Measurements from ENCODE around the gene KCNQ1. TPM values are rescaled to one million over a fixed set of nuclear protein-coding genes. Genes with fewer than 3 reads are reported as not detected.

Gene KCNQ1
- total and polyA plus RNA-seq, 9 of the 15 experiments (the other 6 are each of a cell fraction or from before 2014, with no cell fraction given) = 0.44 TPM; not detected in 8

DNA sequence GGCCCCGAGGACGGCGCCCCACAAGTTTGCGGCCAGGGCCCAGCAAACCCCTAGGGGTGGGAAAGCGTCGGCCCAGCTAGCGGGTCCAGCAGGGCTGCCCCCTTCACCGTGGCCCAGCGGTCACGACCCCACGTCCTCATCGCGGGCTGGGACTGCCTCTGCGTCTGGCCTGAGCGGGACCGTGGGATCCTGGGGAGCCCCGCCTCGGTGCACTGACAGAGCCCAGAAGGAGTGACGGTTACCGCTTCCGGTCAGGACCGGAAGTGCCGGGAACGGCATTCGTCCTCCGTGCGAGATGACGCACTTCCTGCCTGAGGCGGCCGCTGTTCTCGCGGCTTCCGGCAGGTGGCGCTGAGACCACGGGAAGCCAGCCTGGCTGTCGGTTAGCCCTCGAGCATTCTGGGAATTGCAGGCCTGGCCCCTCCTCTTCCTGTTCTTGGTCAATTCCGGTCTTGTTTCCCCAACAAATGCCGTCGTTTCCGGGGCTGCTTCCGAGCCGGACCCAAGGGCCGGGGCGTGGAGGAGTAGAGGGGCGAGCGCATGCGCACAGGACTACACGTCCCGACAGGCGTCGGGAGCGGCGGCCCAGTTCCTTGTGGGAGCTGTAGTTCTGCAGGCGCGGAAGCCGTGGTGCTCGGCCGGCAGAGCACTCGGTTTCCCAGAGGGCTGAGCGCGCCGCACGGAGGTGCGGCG, 44.6 kb upstream of the KCNQ1 start, which contains the start of gene TSSC4 (continued):
- TF ChIP-seq, protein P1, sequence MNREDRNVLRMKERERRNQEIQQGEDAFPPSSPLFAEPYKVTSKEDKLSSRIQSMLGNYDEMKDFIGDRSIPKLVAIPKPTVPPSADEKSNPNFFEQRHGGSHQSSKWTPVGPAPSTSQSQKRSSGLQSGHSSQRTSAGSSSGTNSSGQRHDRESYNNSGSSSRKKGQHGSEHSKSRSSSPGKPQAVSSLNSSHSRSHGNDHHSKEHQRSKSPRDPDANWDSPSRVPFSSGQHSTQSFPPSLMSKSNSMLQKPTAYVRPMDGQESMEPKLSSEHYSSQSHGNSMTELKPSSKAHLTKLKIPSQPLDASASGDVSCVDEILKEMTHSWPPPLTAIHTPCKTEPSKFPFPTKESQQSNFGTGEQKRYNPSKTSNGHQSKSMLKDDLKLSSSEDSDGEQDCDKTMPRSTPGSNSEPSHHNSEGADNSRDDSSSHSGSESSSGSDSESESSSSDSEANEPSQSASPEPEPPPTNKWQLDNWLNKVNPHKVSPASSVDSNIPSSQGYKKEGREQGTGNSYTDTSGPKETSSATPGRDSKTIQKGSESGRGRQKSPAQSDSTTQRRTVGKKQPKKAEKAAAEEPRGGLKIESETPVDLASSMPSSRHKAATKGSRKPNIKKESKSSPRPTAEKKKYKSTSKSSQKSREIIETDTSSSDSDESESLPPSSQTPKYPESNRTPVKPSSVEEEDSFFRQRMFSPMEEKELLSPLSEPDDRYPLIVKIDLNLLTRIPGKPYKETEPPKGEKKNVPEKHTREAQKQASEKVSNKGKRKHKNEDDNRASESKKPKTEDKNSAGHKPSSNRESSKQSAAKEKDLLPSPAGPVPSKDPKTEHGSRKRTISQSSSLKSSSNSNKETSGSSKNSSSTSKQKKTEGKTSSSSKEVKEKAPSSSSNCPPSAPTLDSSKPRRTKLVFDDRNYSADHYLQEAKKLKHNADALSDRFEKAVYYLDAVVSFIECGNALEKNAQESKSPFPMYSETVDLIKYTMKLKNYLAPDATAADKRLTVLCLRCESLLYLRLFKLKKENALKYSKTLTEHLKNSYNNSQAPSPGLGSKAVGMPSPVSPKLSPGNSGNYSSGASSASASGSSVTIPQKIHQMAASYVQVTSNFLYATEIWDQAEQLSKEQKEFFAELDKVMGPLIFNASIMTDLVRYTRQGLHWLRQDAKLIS (CRISPR knock-in tag; IDR thresholded peaks at IDR 0.05) = peak; percentile 82; the same call in 1 of the 2 replicates
- no peak for TF ChIP-seq BCOR (IDR thresholded peaks at IDR 0.05)
- TF ChIP-seq ATF7 (IDR thresholded peaks at IDR 0.05) = peak; percentile 97
- no peak for TF ChIP-seq ZNF354B (CRISPR knock-in tag; IDR thresholded peaks at IDR 0.05)
- TF ChIP-seq RFX1 (IDR thresholded peaks at IDR 0.05) = no peak
- TF ChIP-seq SIN3B (IDR thresholded peaks at IDR 0.05; ENCODE audit: low read depth) = peak; percentile 65
- TF ChIP-seq PHB2 (IDR thresholded peaks at IDR 0.05; ENCODE audit: low read depth) = no peak
- TF ChIP-seq GATAD2A (IDR thresholded peaks at IDR 0.05) = no peak
- peak; percentile 62; the same call in 1 of the 2 replicates for TF ChIP-seq KAT7 (CRISPR knock-in tag; IDR thresholded peaks at IDR 0.05; ENCODE audit: borderline replicate concordance)
- TF ChIP-seq, protein P2, sequence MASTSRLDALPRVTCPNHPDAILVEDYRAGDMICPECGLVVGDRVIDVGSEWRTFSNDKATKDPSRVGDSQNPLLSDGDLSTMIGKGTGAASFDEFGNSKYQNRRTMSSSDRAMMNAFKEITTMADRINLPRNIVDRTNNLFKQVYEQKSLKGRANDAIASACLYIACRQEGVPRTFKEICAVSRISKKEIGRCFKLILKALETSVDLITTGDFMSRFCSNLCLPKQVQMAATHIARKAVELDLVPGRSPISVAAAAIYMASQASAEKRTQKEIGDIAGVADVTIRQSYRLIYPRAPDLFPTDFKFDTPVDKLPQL (IDR thresholded peaks at IDR 0.05; ENCODE audit: extremely low read depth, insufficient read length) = no peak
- no peak for TF ChIP-seq ZNF280B (CRISPR knock-in tag; IDR thresholded peaks at IDR 0.05)
- TF ChIP-seq ZHX1 (conservative IDR thresholded peaks at IDR 0.05; ENCODE audit: low read length) = no peak
- peak; percentile 85 to 89 for TF ChIP-seq ETV6 (IDR thresholded peaks at IDR 0.05; ENCODE audit: borderline replicate concordance in 1 of 2, low read depth in 2 of 2, low read length in 1 of 2)
- TF ChIP-seq ETV6 (CRISPR knock-in tag; IDR thresholded peaks at IDR 0.05; ENCODE audit: borderline replicate concordance) = 0 out of 2 replicates have a peak, but pooled peaks have one; percentile 84
- no peak; the same call in 1 of the 2 replicates for TF ChIP-seq ESRRB (CRISPR knock-in tag; IDR thresholded peaks at IDR 0.05; ENCODE audit: borderline replicate concordance)
- TF ChIP-seq CBX3 (IDR thresholded peaks at IDR 0.05; ENCODE audit: borderline replicate concordance in 1 of 2, low read length in 2 of 2) = peak in 1 of 2 experiments; percentile 30; a peak in 1 of 3 replicates
- peak; percentile 99 for TF ChIP-seq SP1 (CRISPR knock-in tag; IDR thresholded peaks at IDR 0.05)
- peak; percentile 82; the same call in 1 of the 2 replicates for TF ChIP-seq ZBTB9 (CRISPR knock-in tag; IDR thresholded peaks at IDR 0.05)
- no peak; the same call in 1 of the 2 replicates for TF ChIP-seq NFRKB (IDR thresholded peaks at IDR 0.05; ENCODE audit: low read depth)
